ELF-1 (cell line): ENCODE results near the gene SINHCAF.
"Not testable (repeated sequence)": the region's sequence is repeated elsewhere in the genome, so short reads cannot be mapped to it uniquely, and the experiment has no call there.

Experiments used
- DNase-seq: peaks from one replicate; pipeline ENCODE4 v3.0.0-alpha.2; 2016; ENCODE audit warnings: low read depth, low spot score

Gene SINHCAF

GRCh38 chr12:31325877-31326631 lies at the start of gene SINHCAF:
Gene SINHCAF, minus strand, starts transcription at chr12:31326150. Its CDS starts 27,946 bp downstream, at chr12:31298204.
- peak; percentile 100 for DNase-seq

- DNase-seq: not testable (repeated sequence)
These were observed 49.5 kb upstream of the SINHCAF start for GRCh38 chr12:31375422-31375821.

- DNase-seq: peak; percentile 71
These were observed 45.3 kb upstream of the SINHCAF start for GRCh38 chr12:31371256-31371620.

GRCh38 chr12:31370531-31371255 lies 44.7 kb upstream of the SINHCAF start:
- peak; percentile 92 for DNase-seq

- DNase-seq: peak; percentile 65
These were observed 44.0 kb upstream of the SINHCAF start for GRCh38 chr12:31369712-31370521.

- DNase-seq: peak; percentile 66
These were observed 42.9 kb upstream of the SINHCAF start for GRCh38 chr12:31368666-31369361.

- no peak for DNase-seq
These were observed 40.2 kb upstream of the SINHCAF start for GRCh38 chr12:31366104-31366621.

GRCh38 chr12:31363831-31364230 lies 37.9 kb upstream of the SINHCAF start:
- DNase-seq: no peak

- DNase-seq: no peak
These were observed 37.5 kb upstream of the SINHCAF start for GRCh38 chr12:31363416-31363809.

GRCh38 chr12:31362759-31363415 lies 36.9 kb upstream of the SINHCAF start:
- peak; percentile 93 for DNase-seq

GRCh38 chr12:31362115-31362758 lies 36.3 kb upstream of the SINHCAF start:
- DNase-seq: no peak

- DNase-seq: no peak
These were observed 35.8 kb upstream of the SINHCAF start for GRCh38 chr12:31361730-31362114.

- no peak for DNase-seq
These were observed 29.8 kb upstream of the SINHCAF start for GRCh38 chr12:31355747-31356107.

GRCh38 chr12:31353750-31354708 lies 28.1 kb upstream of the SINHCAF start:
- no peak for DNase-seq

- DNase-seq: no peak
These were observed 20.3 kb upstream of the SINHCAF start for GRCh38 chr12:31346267-31346666.

GRCh38 chr12:31343139-31343538 lies 17.2 kb upstream of the SINHCAF start:
- no peak for DNase-seq

- no peak for DNase-seq
These were observed 16.3 kb upstream of the SINHCAF start for GRCh38 chr12:31342286-31342685.

- DNase-seq: peak; percentile 57
These were observed 14.1 kb upstream of the SINHCAF start for GRCh38 chr12:31339831-31340622.
